Esophagus muscularis mucosa (tissue), 4 donors: ENCODE data around the gene C17orf67. TPM values are rescaled to one million over a fixed set of nuclear protein-coding genes. Genes with fewer than 3 reads are reported as not detected.

Experiments
- DNase-seq: peaks from one replicate; pipeline ENCODE4 v3.0.0-alpha.2; 2017; ENCODE audit errors: extremely low spot score
- H3K27ac ChIP-seq, 4 donors: fragments of 200-600 bp; sonication (generic); replicated peaks in 1 of 4; 1 replicate in 3 of 4; 2 replicates in 1 of 4; pipeline ENCODE4 v1.5.1; 2016 to 2019; ENCODE audit warnings: mild to moderate bottlenecking in 1 of 4
- H3K27me3 ChIP-seq, 4 donors: fragments of 200-600 bp; sonication (generic); one replicate each; pipeline versions ENCODE4 v1.5.1 to v1.6.0; 2016 to 2019
- H3K36me3 ChIP-seq, 4 donors: fragments of 200-600 bp; sonication (generic); one replicate each; pipeline ENCODE4 v1.5.1; 2016 to 2019
- H3K4me1 ChIP-seq, 4 donors: fragments of 200-600 bp; sonication (generic); one replicate each; pipeline ENCODE4 v1.5.1; 2016 to 2019
- H3K4me3 ChIP-seq, 4 donors: fragments of 200-600 bp; sonication (generic); 1 replicate in 2 of 4; 2 replicates in 2 of 4; pipeline ENCODE4 v1.5.1; 2016 to 2019; ENCODE audit warnings: mild to moderate bottlenecking in 4 of 4, moderate library complexity in 1 of 4
- H3K9me3 ChIP-seq, 4 donors: fragments of 200-600 bp; sonication (generic); 1 replicate in 3 of 4; 2 replicates in 1 of 4; pipeline ENCODE4 v1.5.1; 2016 to 2019
- EP300 ChIP-seq: sonication (generic); formaldehyde crosslinking; IDR thresholded peaks from one replicate; pipeline ENCODE4 v1.6.1; 2017; ENCODE audit warnings: antibody characterized with exemption
- POLR2A ChIP-seq: fragments of 450-650 bp; IDR thresholded peaks from one replicate; pipeline ENCODE4 v1.6.1; 2017; ENCODE audit warnings: antibody characterized with exemption, moderate library complexity, mild to moderate bottlenecking, low read depth
- POLR2AphosphoS5 ChIP-seq, 2 donors: sonication (generic); formaldehyde crosslinking; IDR thresholded peaks; one replicate each; pipeline ENCODE4 v1.6.1; 2017; ENCODE audit warnings: antibody characterized with exemption in 2 of 2
- WGBS: methylation state at CpG from one replicate; pipeline ENCODE4 v1.1.5; 2018; 5-methylcytosine and 5-hydroxymethylcytosine counted together
- intact Hi-C: fragments of 100-400 bp; cut with DNase I; formaldehyde crosslinking; loops from one replicate; pipeline ENCODE4 v1.15.1; 2023
- total RNA-seq, 4 donors: library from RNA; depleted of rRNA; stranded (reverse); fragments of >200 nt; gene quantifications; one replicate each; pipeline versions ENCODE4 v1.1.0 to v1.2.1, GENCODE V29; 2016
- TF ChIP-seq, protein P1 (sequence below), 3 experiments: fragments of 200-600 bp in 2 of 3; fragments of 450-650 bp in 1 of 3; sonication (generic) in 2 of 3; IDR thresholded peaks; one replicate each; pipeline ENCODE4 v1.5.1; 2017 to 2019; ENCODE audit warnings: antibody characterized with exemption in 3 of 3, mild to moderate bottlenecking in 2 of 3, moderate library complexity in 1 of 3

The C17orf67 gene
- total RNA-seq, 4 donors from 2014 or later = 0.83 to 4.3 (median 3.6) TPM

GRCh38 chr17:56849131-56849530 lies 15.4 kb upstream of the C17orf67 start:
- Histone ChIP-seq H3K9me3 (no peaks in the 10 kb centered on the region), H3K4me1 (no peaks in the 10 kb centered on the region), H3K27ac (no peak overlapping the region), H3K27me3 (no peaks in the 10 kb centered on the region), H3K36me3 (peaks cover 5 to 56% (median 38%) of the 10 kb centered on the region in 4 donors), H3K4me3 (no peak overlapping the region)
- intact Hi-C loops = no loop called here
- WGBS = 73% methylated on average over 3 of the region's 3 CpGs
- no peak for TF ChIP-seq POLR2A
- TF ChIP-seq, protein P1, sequence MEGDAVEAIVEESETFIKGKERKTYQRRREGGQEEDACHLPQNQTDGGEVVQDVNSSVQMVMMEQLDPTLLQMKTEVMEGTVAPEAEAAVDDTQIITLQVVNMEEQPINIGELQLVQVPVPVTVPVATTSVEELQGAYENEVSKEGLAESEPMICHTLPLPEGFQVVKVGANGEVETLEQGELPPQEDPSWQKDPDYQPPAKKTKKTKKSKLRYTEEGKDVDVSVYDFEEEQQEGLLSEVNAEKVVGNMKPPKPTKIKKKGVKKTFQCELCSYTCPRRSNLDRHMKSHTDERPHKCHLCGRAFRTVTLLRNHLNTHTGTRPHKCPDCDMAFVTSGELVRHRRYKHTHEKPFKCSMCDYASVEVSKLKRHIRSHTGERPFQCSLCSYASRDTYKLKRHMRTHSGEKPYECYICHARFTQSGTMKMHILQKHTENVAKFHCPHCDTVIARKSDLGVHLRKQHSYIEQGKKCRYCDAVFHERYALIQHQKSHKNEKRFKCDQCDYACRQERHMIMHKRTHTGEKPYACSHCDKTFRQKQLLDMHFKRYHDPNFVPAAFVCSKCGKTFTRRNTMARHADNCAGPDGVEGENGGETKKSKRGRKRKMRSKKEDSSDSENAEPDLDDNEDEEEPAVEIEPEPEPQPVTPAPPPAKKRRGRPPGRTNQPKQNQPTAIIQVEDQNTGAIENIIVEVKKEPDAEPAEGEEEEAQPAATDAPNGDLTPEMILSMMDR (IDR thresholded peaks at IDR 0.05) = no peak
- no peak for TF ChIP-seq POLR2AphosphoS5 (IDR thresholded peaks at IDR 0.05)
- TF ChIP-seq EP300 = no peak
- no peak for DNase-seq

DNA sequence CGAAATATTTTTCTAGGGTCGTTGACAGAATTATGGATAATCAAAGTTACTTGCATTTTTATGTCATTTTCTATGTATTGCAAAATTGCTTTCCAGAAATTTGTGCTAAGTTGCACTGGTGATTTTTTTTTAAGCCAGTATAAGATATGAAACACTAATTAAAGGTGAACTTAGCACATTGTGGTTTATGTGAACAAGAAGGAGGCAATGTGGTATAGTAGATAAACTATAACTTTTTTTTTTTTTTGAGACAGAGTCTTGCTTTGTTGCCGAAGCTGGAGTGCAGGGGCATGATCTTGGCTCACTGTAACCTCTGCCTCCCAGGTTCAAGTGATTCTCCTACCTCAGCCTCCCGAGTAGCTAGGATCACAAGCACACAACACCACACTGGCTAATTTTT lies 13.4 kb upstream of the C17orf67 start:
- DNase-seq = no peak
- Histone ChIP-seq H3K4me3 (no peak overlapping the region), H3K9me3 (no peaks in the 10 kb centered on the region), H3K36me3 (peaks cover 5 to 55% (median 37%) of the 10 kb centered on the region in 4 donors), H3K27ac (no peak overlapping the region), H3K4me1 (peaks cover 0 to 9% (median 7%) of the 10 kb centered on the region in 4 donors), H3K27me3 (no peaks in the 10 kb centered on the region)
- WGBS = 92% methylated on average over 4 of the region's 4 CpGs
- no peak for TF ChIP-seq EP300
- TF ChIP-seq, protein P1 (IDR thresholded peaks at IDR 0.05) = no peak
- no peak for TF ChIP-seq POLR2AphosphoS5 (IDR thresholded peaks at IDR 0.05)
- TF ChIP-seq POLR2A = no peak
- intact Hi-C loops = no loop called here

DNA sequence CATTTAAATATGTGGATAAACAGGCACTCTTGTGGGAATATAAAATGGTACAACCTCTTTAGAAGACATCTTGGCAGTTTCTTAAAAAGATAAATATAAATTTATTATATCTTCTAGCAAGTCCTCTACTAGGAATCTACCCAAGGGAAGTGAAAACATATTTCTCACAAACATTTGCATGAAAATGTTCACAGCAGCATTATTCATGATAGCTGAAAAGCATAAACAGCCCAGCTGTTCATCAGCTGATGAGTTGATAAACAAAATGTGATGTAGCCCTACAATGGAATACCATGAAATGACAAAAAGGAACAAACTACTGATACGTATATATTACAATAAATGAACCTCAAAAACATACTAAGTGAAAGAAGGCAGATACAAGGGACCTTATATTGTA lies 12.2 kb upstream of the C17orf67 start:
- Histone ChIP-seq H3K9me3 (no peaks in the 10 kb centered on the region), H3K36me3 (peaks cover 5 to 44% (median 34%) of the 10 kb centered on the region in 4 donors), H3K4me1 (peaks cover 0 to 9% (median 7%) of the 10 kb centered on the region in 4 donors), H3K27ac (no peak overlapping the region), H3K4me3 (no peak overlapping the region), H3K27me3 (no peaks in the 10 kb centered on the region)
- TF ChIP-seq POLR2A (no peak), POLR2AphosphoS5 (IDR thresholded peaks at IDR 0.05) (no peak), EP300 (no peak)
- TF ChIP-seq, protein P1 (IDR thresholded peaks at IDR 0.05) = no peak
- DNase-seq = no peak
- intact Hi-C loops = no loop called here
- WGBS = 93% methylated on average over 1 of the region's 1 CpG

DNA sequence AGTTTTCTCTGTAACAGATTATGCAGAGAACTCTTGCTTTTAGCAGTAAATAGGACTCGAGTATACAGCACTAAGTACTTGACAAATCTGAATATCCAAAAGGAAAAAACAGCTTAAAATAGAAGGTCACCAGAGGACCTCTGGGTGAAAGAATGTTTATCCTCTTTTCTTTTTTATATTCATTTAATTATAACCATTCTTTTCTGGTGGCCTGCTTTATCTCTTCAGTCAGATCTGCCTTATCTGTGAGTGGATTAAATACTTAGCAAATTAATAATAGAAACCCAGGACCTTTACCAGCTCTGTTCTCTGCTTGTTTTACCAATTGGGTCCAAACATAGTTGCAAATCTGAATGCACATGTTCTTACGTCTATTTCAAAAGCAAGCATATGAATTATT lies 8.9 kb upstream of the C17orf67 start:
- H3K27me3 ChIP-seq = no peaks in the 10 kb centered on the region
- intact Hi-C loops = no loop called here
- TF ChIP-seq, protein P1 (IDR thresholded peaks at IDR 0.05) = no peak
- TF ChIP-seq POLR2AphosphoS5 (IDR thresholded peaks at IDR 0.05) = no peak
- no peak for TF ChIP-seq EP300
- TF ChIP-seq POLR2A = no peak
- no peak overlapping the region for H3K4me3 ChIP-seq
- no peak overlapping the region for H3K27ac ChIP-seq
- no peaks in the 10 kb centered on the region for H3K9me3 ChIP-seq
- no peak for DNase-seq
- WGBS = 46% methylated on average over 2 of the region's 2 CpGs
- H3K4me1 ChIP-seq = peaks cover 0 to 20% (median 12%) of the 10 kb centered on the region in 4 donors
- peaks cover 0 to 24% (median 9%) of the 10 kb centered on the region in 4 donors for H3K36me3 ChIP-seq

DNA sequence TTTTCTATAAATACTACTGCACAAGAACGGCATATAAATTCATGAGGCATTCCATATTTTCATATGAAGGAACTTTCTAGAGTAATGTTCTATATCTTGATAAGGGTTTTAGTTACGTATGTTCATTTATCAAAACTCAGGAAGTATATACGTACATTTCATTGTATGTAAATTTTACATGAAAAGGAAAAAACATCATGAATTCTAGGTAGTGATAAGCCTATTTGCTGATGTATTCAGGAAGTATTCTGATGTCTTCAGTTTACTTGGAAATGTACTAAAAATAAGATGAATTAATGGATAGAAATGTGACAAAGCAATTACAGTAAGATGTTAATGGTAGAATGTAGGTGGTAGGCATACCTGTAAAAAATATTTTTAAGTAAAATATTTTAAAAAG lies 5.0 kb upstream of the C17orf67 start:
- H3K9me3 ChIP-seq = no peaks in the 10 kb centered on the region
- TF ChIP-seq, protein P1 (IDR thresholded peaks at IDR 0.05) = no peak
- TF ChIP-seq POLR2AphosphoS5 (IDR thresholded peaks at IDR 0.05) = no peak
- no peak for TF ChIP-seq EP300
- no peak for TF ChIP-seq POLR2A
- no peaks in the 10 kb centered on the region for H3K27me3 ChIP-seq
- H3K4me1 ChIP-seq = peaks cover 7 to 53% (median 43%) of the 10 kb centered on the region in 4 donors
- DNase-seq = no peak
- 83% methylated on average over 3 of the region's 3 CpGs for WGBS
- no peak overlapping the region for H3K4me3 ChIP-seq
- H3K27ac ChIP-seq = no peak overlapping the region
- H3K36me3 ChIP-seq = peaks cover 0 to 14% (median 5%) of the 10 kb centered on the region in 4 donors
- intact Hi-C loops = loop anchor here (5.0 kb wide), 1 partner anchor 74 kb away; the partner anchor contains the start of gene TRIM25
